Measurements from ENCODE around the gene ACP7. TPM values are rescaled to one million over a fixed set of nuclear protein-coding genes. Genes with fewer than 3 reads are reported as not detected.

The ACP7 gene
- total and polyA plus RNA-seq, 2 of the 4 experiments (the other 2 are of a cell fraction): not detected

DNA sequence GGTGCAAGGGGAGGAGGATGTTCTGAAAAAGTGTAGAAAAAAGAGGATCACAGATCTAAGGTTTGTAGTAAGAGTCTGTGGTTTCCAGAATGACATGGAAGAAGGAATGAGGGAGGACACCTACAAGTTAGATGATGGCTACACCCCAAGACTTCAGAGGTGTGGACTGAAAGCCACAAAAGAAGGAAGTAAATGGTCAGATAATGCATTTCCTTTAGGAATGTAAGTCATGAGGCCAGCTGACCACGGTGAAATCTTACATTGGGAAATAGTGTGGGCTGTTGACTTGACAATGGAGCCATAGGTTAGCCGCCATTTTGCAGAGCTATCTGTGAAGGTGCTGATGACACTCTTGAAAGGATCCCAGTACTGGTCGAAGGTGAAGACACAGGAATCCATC, 26.6 kb upstream of the ACP7 start:
- dilution Hi-C loops (cut with HindIII; ENCODE audit: low sequenced_read_pairs, unreplicated experiment): no loop called here
- WGBS, 2 experiments (ENCODE audit: extremely low coverage in 2 of 2, insufficient read length in 1 of 2): no CpG with 5 or more reads among the region's 3 CpGs
- no TSS peak for BruUV-seq (replicated peaks)

More for the DNA sequence above, 26.6 kb upstream of the ACP7 start:
- no peak overlapping the region for H2AFZ ChIP-seq (replicated peaks; ENCODE audit: low read length, poor library complexity)
- H3K23ac ChIP-seq (ENCODE audit: low read depth, low read length): no peak overlapping the region
- ATAC-seq (ENCODE audit: low read depth): no peak
- H3K9me3 ChIP-seq (ENCODE audit: control insufficient read depth, insufficient read depth, low read length): peaks cover 5% of the 10 kb centered on the region
- no peak overlapping the region for H2AK9ac ChIP-seq (replicated peaks; ENCODE audit: low read depth, low read length, poor library complexity)
- no peak overlapping the region for H2AK5ac ChIP-seq (ENCODE audit: low read depth, low read length)
- H3K4ac ChIP-seq (ENCODE audit: low read depth, low read length): no peak overlapping the region
- TF ChIP-seq RFX5 (IDR thresholded peaks at IDR 0.05; ENCODE audit: low read depth, low read length) (no peak), POLR2A (IDR thresholded peaks at IDR 0.05; ENCODE audit: low read depth, low read length) (no peak), RCOR1 (IDR thresholded peaks at IDR 0.05; ENCODE audit: insufficient replicate concordance, low read length) (no peak), FOS (IDR thresholded peaks at IDR 0.05; ENCODE audit: low read depth, low read length) (no peak), SMC3 (IDR thresholded peaks at IDR 0.05; ENCODE audit: low read depth, low read length) (no peak)
- TF ChIP-seq, protein P1, sequence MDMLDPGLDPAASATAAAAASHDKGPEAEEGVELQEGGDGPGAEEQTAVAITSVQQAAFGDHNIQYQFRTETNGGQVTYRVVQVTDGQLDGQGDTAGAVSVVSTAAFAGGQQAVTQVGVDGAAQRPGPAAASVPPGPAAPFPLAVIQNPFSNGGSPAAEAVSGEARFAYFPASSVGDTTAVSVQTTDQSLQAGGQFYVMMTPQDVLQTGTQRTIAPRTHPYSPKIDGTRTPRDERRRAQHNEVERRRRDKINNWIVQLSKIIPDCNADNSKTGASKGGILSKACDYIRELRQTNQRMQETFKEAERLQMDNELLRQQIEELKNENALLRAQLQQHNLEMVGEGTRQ (IDR thresholded peaks at IDR 0.05; ENCODE audit: low read depth, low read length): no peak
- no peak for DNase-seq
- no peak overlapping the region for H4K5ac ChIP-seq (ENCODE audit: low read depth, low read length)
- no peak overlapping the region for H3K18ac ChIP-seq (ENCODE audit: low read depth, low read length)
- H3K27ac ChIP-seq (ENCODE audit: insufficient read depth, low read length): no peak overlapping the region
- H3K56ac ChIP-seq (ENCODE audit: extremely low read depth, insufficient read depth, low read length): no peak overlapping the region
- ChIA-PET CTCF (interaction anchor here (0.6 kb wide), 1 partner anchor 15 kb away, joined by 5 read pairs; no protein-coding TSS in a partner anchor), POLR2A (ENCODE audit: unreplicated experiment) (no interaction called here)
- H4K91ac ChIP-seq (ENCODE audit: insufficient read depth, low read depth, low read length): no peak overlapping the region
- H2BK20ac ChIP-seq (ENCODE audit: low read depth, low read length): no peak overlapping the region
- no peak overlapping the region for H3K14ac ChIP-seq (replicated peaks; ENCODE audit: low read depth, low read length)
- no peaks in the 10 kb centered on the region for H4K20me1 ChIP-seq (ENCODE audit: insufficient read depth, low read length)
- no peak overlapping the region for H2BK5ac ChIP-seq (ENCODE audit: low read depth, low read length, poor library complexity, severe bottlenecking)
- H3K4me3 ChIP-seq (ENCODE audit: insufficient read depth, low read depth, low read length): no peak overlapping the region
- H4K8ac ChIP-seq (ENCODE audit: low read depth in 2 of 2, low read length in 2 of 2): no peak overlapping the region
- in situ Hi-C loops (cut with MboI; ENCODE audit: low sequenced_read_pairs): no loop called here
- H2BK120ac ChIP-seq (ENCODE audit: low read depth, low read length): no peak overlapping the region
- no peaks in the 10 kb centered on the region for H3K4me1 ChIP-seq (ENCODE audit: control insufficient read depth, insufficient read depth, low read length)
- H3K79me1 ChIP-seq (ENCODE audit: low read depth in 1 of 2, low read length in 2 of 2): no peaks in the 10 kb centered on the region
- peaks cover 4% of the 10 kb centered on the region for H3K27me3 ChIP-seq (ENCODE audit: control insufficient read depth, insufficient read depth, low read length)
- H3K9ac ChIP-seq (ENCODE audit: low read depth, low read length): no peak overlapping the region
- H2BK15ac ChIP-seq (ENCODE audit: low read depth, low read length): no peak overlapping the region
- H3K36me3 ChIP-seq (ENCODE audit: control insufficient read depth, insufficient read depth, low read length): no peaks in the 10 kb centered on the region
- no peak overlapping the region for H3K4me2 ChIP-seq (ENCODE audit: low read depth, low read length)
- intact Hi-C loops (cut with micrococcal nuclease): no loop called here
- H3K9me1 ChIP-seq (ENCODE audit: insufficient read depth, low read length): no peaks in the 10 kb centered on the region
